ENCODE data around the gene MRPS6.

DNA sequence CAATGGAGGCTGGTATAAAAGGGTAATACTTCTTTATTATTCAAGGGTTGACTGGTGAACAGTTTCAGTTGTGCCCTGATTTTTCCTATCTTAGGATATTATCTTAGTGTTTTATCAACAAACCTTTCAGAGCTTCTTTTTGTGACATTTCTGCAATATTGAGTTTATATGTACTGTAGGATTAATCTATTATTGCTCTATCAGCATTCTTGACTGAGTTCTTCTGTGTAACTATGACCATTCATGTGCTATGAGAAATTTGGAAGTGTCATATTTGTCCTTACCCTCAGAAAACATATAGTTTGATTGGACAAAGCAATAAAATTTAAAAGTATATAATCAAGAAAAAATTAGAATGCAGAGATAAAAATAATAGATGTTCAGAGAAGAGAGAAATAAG lies 25.5 kb upstream of the MRPS6 start:
- TF ChIP-seq RFX5 (IDR thresholded peaks at IDR 0.05; ENCODE audit: low read depth, low read length), result no peak
- TF ChIP-seq, protein P1, sequence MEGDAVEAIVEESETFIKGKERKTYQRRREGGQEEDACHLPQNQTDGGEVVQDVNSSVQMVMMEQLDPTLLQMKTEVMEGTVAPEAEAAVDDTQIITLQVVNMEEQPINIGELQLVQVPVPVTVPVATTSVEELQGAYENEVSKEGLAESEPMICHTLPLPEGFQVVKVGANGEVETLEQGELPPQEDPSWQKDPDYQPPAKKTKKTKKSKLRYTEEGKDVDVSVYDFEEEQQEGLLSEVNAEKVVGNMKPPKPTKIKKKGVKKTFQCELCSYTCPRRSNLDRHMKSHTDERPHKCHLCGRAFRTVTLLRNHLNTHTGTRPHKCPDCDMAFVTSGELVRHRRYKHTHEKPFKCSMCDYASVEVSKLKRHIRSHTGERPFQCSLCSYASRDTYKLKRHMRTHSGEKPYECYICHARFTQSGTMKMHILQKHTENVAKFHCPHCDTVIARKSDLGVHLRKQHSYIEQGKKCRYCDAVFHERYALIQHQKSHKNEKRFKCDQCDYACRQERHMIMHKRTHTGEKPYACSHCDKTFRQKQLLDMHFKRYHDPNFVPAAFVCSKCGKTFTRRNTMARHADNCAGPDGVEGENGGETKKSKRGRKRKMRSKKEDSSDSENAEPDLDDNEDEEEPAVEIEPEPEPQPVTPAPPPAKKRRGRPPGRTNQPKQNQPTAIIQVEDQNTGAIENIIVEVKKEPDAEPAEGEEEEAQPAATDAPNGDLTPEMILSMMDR (IDR thresholded peaks at IDR 0.05 in 2 of 3, conservative IDR thresholded peaks at IDR 0.05 in 1 of 3; ENCODE audit: control insufficient read depth in 2 of 3, extremely low read depth in 1 of 3, insufficient read depth in 1 of 3, low read depth in 3 of 3, low read length in 3 of 3), result no peak
- TF ChIP-seq SP1 (IDR thresholded peaks at IDR 0.05; ENCODE audit: low read depth, low read length), result no peak
- no peak for TF ChIP-seq ESRRA (IDR thresholded peaks at IDR 0.05; ENCODE audit: low read length)
- TF ChIP-seq POLR2A (IDR thresholded peaks at IDR 0.05; ENCODE audit: low read depth, low read length), result no peak
- no peak for TF ChIP-seq EZH2 (IDR thresholded peaks at IDR 0.05; ENCODE audit: borderline replicate concordance, control insufficient read depth, low read depth, low read length)

Data from GM12878 (cell line).